HG03095 (cell line): ENCODE measurements around the gene ROCK2.

ENCODE experiments used
- ATAC-seq: cut with Tn5 transposase; IDR thresholded peaks from one replicate; pipeline ENCODE4 v1.9.1; 2021; ENCODE audit warnings: moderate library complexity; ENCODE audit not compliant: unreplicated experiment

The ROCK2 gene

DNA sequence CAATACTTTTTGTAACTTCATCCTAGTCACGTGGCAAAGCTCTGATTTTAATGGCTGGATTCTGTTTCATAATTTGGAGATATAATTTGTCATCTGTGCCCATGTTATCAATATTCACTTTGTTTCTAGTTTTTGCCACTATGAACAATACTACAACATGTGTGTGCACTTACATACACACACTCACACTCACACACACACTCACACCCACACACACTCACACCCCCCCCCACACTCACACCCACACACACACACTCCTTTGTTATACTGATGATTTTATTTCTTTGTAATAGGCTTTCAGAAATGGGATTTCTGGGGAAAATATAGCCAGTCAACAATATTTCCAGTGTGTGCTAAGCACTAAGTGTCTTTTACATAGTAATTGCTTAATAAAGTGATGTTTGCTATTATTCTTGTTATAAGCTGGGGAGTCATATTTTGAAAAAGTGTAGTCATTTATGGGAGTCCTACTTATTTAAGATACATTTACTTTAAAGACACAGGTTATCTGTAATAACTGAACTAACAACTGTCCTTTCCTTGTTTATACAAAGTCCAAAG, 22.8 kb upstream of the ROCK2 start:
- no peak for ATAC-seq

- ATAC-seq, result no peak
Observed at GRCh38 chr2:11366326-11366741, 21.9 kb upstream of the ROCK2 start.

GRCh38 chr2:11365096-11365879, 20.9 kb upstream of the ROCK2 start:
- no peak for ATAC-seq

- no peak for ATAC-seq
Observed at GRCh38 chr2:11364565-11364887, 20.1 kb upstream of the ROCK2 start.

DNA sequence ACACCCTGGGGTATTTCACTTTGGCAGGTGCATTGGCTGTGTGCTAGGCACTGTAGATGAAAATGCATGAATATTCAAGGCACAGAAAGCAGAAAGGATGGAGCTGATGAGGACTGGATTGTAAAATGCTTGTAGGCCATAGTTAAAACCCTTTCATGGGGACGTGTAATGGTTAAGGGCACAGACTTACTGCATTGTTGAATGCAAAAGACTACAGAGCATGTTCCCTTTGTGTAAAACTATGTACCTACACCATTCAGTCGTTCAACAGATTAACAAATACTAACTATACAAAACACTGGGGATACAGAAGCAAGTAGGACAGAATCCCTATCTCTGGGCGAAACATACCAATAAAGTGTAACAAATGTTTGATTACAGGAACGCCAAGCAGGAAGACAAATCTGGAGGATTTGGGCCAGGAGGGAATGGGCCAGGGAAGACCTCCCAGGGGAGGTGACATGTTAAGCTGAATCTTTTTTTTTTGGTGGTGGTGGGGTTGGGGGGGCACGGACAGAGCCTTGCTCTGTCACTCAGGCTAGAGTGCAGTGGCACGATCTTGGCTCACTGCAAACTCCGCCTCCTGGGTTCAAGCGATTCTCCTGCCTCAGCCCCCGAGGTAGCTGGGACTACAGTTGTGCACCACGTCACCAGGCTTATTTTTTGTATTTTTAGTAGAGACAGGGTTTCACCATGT, 19.6 kb upstream of the ROCK2 start:
- no peak for ATAC-seq

GRCh38 chr2:11359865-11360264, 15.4 kb upstream of the ROCK2 start:
- ATAC-seq, result no peak

- ATAC-seq, result no peak
Observed at GRCh38 chr2:11357428-11357972, 13.1 kb upstream of the ROCK2 start.

DNA sequence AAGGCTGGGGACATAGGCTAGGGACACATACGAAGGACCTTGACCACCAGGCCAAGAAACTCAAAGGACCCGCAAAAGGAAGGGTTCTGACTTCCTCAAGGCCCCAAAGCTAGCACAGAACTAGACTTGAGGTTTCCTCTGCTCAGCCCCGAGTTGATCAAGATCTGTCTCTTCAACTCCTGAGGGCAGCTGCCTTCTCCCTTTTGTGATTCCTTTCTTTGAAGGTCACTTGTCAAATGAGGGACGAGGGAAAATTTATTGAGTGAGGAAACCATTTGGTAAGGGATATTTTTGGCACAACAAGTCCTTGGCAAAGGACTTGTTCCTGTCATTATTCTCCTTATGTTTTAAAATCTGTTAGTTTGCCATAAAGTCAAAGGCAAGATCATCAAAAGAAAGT, 12.3 kb upstream of the ROCK2 start:
- ATAC-seq, result no peak

DNA sequence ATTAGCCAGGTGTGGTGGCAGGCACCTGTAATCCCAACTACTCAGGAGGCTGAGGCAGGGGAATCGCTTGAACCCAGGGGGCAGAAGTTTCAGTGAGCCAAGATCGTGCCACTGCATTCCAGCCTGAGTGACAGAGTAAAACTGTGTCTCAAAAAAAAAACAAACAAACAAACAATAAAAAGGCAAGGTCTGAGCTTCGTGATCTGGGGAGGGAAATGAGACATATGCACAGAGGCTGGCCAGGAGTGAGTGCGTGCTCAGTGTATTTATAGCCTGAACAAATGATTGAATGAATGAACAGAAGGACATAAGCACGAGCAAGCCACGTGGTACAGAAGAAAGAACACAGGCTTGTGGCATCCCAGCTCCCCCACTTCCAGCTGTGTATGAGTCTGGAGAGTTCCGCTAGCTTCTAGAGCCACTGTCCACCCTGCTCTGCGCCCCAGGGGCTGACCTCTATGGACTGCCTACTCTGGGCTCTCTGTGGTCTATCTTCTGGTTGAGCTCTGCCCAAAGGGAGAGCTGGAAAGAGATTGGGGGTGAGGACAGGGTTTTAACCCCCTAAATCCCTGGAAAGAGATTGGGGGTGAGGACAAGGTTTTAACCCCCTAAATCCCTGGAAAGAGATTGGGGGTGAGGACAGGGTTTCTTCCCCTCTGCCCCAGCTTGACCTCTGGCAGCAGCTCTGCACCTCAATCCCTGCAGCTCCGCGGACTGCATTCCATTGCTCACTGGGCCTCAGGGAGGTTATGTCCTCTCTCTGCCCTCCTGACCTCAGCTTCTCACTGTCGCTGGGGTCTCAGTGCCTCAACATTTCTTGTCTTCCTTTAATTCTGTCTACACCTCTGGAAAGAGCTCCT, 11.0 kb upstream of the ROCK2 start:
- no peak for ATAC-seq

- no peak for ATAC-seq
Observed at GRCh38 chr2:11354363-11355154, 10.1 kb upstream of the ROCK2 start.

DNA sequence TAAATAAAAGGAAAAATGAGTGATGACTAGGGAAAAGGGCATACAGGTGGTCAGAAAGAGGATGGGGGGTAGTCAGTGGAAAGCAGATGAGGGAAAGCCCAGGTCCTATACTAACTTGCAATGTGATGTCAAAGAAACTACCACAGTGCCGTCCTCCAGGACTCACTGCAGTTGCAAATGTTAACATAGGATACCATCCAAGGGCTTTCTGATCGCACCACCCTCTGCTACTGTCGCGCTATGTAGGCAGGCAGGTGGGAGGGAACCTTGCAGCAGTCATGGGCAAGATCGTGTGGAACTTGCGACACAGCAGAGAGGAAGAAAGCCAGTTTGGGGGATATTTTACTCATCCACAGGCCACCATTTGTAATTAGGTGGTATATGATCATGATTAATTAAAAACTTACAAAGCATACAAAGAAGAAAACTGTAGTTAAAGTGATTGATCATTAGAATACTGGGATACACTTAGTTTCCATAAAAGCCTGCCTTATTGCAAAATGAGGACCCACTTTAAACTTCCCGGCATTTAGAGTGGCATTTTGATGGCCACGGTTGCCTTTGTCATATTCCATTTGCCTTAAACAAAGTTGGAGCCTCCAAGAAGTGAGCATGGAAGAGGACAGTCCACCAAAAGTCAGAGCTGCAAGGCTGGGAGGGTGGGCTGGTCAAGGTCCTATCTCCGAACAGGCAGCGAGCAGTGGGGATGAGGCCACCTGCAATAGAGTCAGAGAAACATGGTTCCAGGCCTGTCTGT, 8.5 kb upstream of the ROCK2 start:
- no peak for ATAC-seq

- ATAC-seq, result no peak
Observed at GRCh38 chr2:11348209-11348749, 3.8 kb upstream of the ROCK2 start.

DNA sequence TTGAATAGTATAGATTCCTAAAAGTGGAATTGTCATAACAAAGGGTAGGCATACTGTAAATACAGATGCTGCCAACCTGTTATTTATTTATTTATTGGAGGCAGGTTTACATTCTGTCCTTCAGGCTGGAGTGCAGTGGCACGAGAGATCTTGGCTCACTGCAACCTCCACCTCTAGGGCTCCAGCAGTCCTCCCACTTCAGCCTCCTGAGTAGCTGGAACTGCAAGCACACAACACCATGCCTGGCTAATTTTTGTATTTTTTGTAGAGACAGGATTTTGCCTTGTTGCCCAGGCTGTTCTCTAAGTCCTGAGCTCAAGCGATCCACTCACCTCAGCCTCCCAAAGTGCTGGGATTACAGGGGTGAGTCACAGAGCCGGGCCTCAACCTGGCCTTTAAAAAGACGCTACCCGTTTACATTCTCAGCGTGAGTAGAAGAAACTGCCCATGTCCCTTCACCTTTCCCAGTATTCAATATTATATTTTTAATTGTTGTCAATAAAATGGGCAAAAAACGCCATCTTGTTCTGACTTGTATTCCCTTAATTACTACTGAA, 3.0 kb upstream of the ROCK2 start:
- no peak for ATAC-seq

DNA sequence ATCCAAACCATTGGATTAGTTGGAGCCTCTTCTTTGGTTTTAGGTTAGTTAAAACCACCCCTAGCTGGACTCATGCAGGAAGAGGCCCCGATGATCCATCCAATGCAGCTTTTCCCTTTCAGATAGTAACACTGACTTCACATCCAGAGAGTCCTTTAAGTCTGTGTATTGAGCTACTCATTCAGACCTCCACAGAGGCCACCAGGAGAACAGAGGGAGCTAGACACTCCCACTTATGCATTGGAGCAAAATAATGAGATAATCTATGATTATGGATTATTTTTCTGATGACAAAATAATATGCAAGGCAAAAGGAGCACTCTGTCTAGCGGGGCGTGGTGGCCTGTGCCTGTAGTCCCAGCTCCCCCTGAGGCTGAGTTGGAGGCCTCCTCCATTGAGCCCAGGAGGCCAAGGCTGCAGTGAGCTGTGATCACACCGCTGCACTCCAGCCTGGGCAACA, 1.6 kb upstream of the ROCK2 start:
- no peak for ATAC-seq

GRCh38 chr2:11344956-11345677, 681 bp upstream of the ROCK2 start:
- peak; percentile 35 for ATAC-seq

DNA sequence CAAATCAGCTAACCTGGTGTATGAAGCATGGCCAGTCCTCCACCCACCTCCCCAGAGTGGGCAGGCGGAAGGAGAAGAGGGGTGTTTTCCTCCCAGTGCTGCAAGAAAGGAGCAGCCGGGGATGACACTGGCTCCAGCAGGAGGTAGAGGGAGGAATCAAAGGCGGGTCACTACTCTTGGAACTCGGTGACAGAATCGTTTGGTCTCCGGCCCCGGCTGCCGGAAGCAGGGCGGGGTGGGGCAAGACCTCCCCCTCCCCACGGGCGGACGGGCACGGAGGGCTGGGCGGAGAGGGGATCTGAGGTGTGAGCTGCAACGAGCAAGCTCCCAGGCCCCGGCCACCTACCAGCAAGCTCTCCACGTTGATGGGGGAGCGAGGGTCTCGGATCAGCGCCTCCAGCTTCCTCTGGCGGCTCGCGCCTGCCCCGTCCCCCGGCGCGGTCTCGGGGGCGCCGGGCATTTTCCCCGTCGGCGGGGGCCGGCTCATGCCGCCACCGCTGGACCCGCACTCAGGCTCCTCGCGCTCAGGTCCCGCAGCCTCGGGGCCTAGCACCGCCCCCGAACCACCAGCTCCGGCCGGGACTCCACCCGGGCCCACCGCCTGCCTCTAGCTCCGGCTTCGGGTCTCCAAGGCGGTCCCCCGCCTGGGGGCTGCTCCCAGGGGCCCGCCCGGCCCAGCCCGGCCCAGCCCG, 640 bp downstream of the ROCK2 start:
- peak; percentile 26 for ATAC-seq

DNA sequence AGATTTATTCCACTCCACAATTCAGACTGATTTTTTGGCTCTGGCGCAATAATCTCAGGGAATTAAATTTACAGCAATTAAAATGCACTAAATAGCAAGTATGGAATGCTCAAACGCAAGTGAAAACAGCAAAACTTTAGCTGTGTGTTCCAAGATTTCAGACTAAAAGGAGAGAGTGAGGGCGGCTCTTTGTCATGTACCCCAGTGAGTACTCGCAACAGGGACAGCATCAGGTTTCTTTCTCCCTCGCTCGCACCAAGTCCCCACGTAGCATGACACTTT, 1.1 kb downstream of the ROCK2 start:
- ATAC-seq, result no peak
